ENCODE measurements around the gene ZYG11A.

Gene ZYG11A

DNA sequence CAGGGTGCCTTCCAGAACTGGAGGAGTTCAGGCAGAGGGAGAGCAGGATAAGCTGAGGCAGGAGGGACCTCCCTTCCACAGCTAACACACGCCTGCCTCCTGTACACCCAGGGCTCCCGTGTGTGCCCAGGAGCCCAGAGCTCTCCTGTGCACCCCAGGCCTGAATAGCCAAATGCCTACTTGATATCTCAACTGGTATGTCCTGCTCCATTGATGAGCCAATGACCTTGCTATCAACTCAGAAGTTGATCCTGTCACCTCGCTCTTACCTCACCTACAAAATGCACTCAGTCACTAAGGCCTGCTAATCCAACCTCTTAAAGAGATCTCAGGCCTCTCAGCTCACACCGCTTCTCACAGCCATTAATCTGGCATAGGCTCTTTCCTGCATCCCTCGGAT is 71.9 kb downstream of the ZYG11A start:
- no peaks in the 10 kb centered on the region for H3K36me3 ChIP-seq (ENCODE audit: low read length)
- no peaks in the 10 kb centered on the region for H3K27me3 ChIP-seq (ENCODE audit: low read length)
- H4K20me1 ChIP-seq (ENCODE audit: low read depth, low read length): no peaks in the 10 kb centered on the region
- H3K79me2 ChIP-seq (ENCODE audit: insufficient read depth, low read length): no peaks in the 10 kb centered on the region
- H3K4me3 ChIP-seq (ENCODE audit: insufficient read depth, low read length, poor library complexity, severe bottlenecking): no peak overlapping the region
- no peaks in the 10 kb centered on the region for H3F3A ChIP-seq (ENCODE audit: insufficient read depth)
- no peak overlapping the region for H3K9ac ChIP-seq (ENCODE audit: low read length)
- no peak overlapping the region for H2AFZ ChIP-seq (ENCODE audit: low read depth, low read length, severe bottlenecking)
- H3K9me2 ChIP-seq (replicated peaks; ENCODE audit: insufficient read depth, low read length): no peaks in the 10 kb centered on the region
- no peaks in the 10 kb centered on the region for H3K9me3 ChIP-seq (ENCODE audit: insufficient read depth, low read length)
- TF ChIP-seq, protein P1, sequence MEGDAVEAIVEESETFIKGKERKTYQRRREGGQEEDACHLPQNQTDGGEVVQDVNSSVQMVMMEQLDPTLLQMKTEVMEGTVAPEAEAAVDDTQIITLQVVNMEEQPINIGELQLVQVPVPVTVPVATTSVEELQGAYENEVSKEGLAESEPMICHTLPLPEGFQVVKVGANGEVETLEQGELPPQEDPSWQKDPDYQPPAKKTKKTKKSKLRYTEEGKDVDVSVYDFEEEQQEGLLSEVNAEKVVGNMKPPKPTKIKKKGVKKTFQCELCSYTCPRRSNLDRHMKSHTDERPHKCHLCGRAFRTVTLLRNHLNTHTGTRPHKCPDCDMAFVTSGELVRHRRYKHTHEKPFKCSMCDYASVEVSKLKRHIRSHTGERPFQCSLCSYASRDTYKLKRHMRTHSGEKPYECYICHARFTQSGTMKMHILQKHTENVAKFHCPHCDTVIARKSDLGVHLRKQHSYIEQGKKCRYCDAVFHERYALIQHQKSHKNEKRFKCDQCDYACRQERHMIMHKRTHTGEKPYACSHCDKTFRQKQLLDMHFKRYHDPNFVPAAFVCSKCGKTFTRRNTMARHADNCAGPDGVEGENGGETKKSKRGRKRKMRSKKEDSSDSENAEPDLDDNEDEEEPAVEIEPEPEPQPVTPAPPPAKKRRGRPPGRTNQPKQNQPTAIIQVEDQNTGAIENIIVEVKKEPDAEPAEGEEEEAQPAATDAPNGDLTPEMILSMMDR (IDR thresholded peaks at IDR 0.05; ENCODE audit: insufficient read depth, low read length, poor library complexity, severe bottlenecking): no peak
- no peak for TF ChIP-seq EZH2phosphoT487 (conservative IDR thresholded peaks at IDR 0.05; ENCODE audit: low read length)
- no peak overlapping the region for H3K27ac ChIP-seq (ENCODE audit: low read depth, low read length)
- H3K4me2 ChIP-seq (ENCODE audit: low read depth, low read length, poor library complexity, severe bottlenecking): no peak overlapping the region

GRCh38 chr1:52915211-52915854 is 72.8 kb downstream of the ZYG11A start:
- Histone ChIP-seq H4K20me1 (ENCODE audit: low read depth, low read length) (no peaks in the 10 kb centered on the region), H3K27me3 (ENCODE audit: low read length) (no peaks in the 10 kb centered on the region), H3K9me2 (replicated peaks; ENCODE audit: insufficient read depth, low read length) (no peaks in the 10 kb centered on the region), H3K4me3 (ENCODE audit: insufficient read depth, low read length, poor library complexity, severe bottlenecking) (no peak overlapping the region), H3K4me2 (ENCODE audit: low read depth, low read length, poor library complexity, severe bottlenecking) (no peak overlapping the region), H3K79me2 (ENCODE audit: insufficient read depth, low read length) (no peaks in the 10 kb centered on the region), H3F3A (ENCODE audit: insufficient read depth) (no peaks in the 10 kb centered on the region), H3K27ac (ENCODE audit: low read depth, low read length) (no peak overlapping the region), H3K36me3 (ENCODE audit: low read length) (no peaks in the 10 kb centered on the region), H2AFZ (ENCODE audit: low read depth, low read length, severe bottlenecking) (no peak overlapping the region), H3K9ac (ENCODE audit: low read length) (no peak overlapping the region), H3K9me3 (ENCODE audit: insufficient read depth, low read length) (no peaks in the 10 kb centered on the region)
- no peak for TF ChIP-seq EZH2phosphoT487 (conservative IDR thresholded peaks at IDR 0.05; ENCODE audit: low read length)

DNA sequence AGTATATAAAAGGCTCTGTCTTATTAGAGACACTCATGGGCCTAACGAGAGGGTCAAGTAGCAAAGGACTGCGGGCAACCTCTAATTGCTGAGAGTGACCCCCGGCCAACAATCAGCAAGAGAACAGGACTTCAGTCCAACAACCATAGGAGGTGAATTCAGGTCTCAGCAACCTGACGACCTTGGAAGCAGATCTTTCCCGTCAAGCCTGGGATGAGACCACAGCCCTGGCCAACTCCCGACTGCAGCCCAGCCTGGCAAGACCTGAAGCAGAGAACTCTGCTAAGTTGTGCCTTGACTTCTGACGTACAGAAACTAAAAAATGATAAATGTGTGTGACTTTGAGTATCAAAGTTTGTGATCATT is 73.3 kb downstream of the ZYG11A start:
- Histone ChIP-seq H4K20me1 (ENCODE audit: low read depth, low read length) (no peaks in the 10 kb centered on the region), H3K36me3 (ENCODE audit: low read length) (no peaks in the 10 kb centered on the region), H3K9me2 (replicated peaks; ENCODE audit: insufficient read depth, low read length) (no peaks in the 10 kb centered on the region), H3K9ac (ENCODE audit: low read length) (no peak overlapping the region), H3F3A (ENCODE audit: insufficient read depth) (no peaks in the 10 kb centered on the region), H2AFZ (ENCODE audit: low read depth, low read length, severe bottlenecking) (no peak overlapping the region), H3K27ac (ENCODE audit: low read depth, low read length) (no peak overlapping the region), H3K9me3 (ENCODE audit: insufficient read depth, low read length) (no peaks in the 10 kb centered on the region), H3K4me3 (ENCODE audit: insufficient read depth, low read length, poor library complexity, severe bottlenecking) (no peak overlapping the region), H3K79me2 (ENCODE audit: insufficient read depth, low read length) (no peaks in the 10 kb centered on the region), H3K27me3 (ENCODE audit: low read length) (no peaks in the 10 kb centered on the region), H3K4me2 (ENCODE audit: low read depth, low read length, poor library complexity, severe bottlenecking) (no peak overlapping the region)
- TF ChIP-seq, protein P1 (IDR thresholded peaks at IDR 0.05; ENCODE audit: insufficient read depth, low read length, poor library complexity, severe bottlenecking): no peak
- no peak for TF ChIP-seq EZH2phosphoT487 (conservative IDR thresholded peaks at IDR 0.05; ENCODE audit: low read length)

DNA sequence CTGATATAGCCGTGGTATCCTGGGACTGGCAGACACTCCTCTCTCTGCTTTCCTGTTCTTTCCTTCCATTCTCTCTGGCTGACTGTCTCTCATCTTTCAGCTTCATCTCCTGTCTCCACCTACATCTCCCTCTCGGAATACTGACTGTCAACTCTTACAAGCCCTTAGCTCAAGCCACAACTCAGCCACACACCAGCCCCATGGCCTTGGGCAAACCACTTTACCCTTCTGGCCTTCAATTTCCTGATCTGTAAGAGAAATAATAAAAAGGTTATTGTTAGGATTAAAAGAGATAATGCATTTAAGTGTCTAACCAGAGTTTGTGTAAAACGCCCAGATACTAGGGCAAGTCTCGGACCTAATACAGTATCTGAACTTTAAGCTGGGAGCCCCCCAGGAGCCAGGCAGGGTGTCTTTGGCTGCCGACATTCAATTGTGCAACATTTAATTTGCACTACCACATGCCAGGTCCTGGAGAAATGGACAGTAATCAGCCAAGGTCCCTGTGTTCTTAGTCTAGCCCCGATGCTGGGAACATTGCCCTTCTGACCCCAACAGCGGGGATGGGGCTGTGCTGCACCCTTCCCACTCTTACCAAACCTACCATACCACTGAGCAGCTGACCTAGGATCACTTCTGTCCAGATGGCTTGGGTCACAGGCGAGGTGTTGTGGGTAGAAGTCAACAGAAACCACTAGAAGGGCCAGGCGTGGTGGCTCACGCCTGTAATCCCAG is 73.8 kb downstream of the ZYG11A start:
- H4K20me1 ChIP-seq (ENCODE audit: low read depth, low read length): no peaks in the 10 kb centered on the region
- no peaks in the 10 kb centered on the region for H3K79me2 ChIP-seq (ENCODE audit: insufficient read depth, low read length)
- no peak overlapping the region for H3K4me2 ChIP-seq (ENCODE audit: low read depth, low read length, poor library complexity, severe bottlenecking)
- H3K27ac ChIP-seq (ENCODE audit: low read depth, low read length): no peak overlapping the region
- no peak overlapping the region for H2AFZ ChIP-seq (ENCODE audit: low read depth, low read length, severe bottlenecking)
- no peak overlapping the region for H3K9ac ChIP-seq (ENCODE audit: low read length)
- TF ChIP-seq EZH2phosphoT487 (conservative IDR thresholded peaks at IDR 0.05; ENCODE audit: low read length): no peak
- TF ChIP-seq, protein P1 (IDR thresholded peaks at IDR 0.05; ENCODE audit: insufficient read depth, low read length, poor library complexity, severe bottlenecking): no peak
- no peak overlapping the region for H3K4me3 ChIP-seq (ENCODE audit: insufficient read depth, low read length, poor library complexity, severe bottlenecking)
- H3K36me3 ChIP-seq (ENCODE audit: low read length): no peaks in the 10 kb centered on the region
- no peaks in the 10 kb centered on the region for H3F3A ChIP-seq (ENCODE audit: insufficient read depth)
- H3K27me3 ChIP-seq (ENCODE audit: low read length): no peaks in the 10 kb centered on the region
- H3K9me3 ChIP-seq (ENCODE audit: insufficient read depth, low read length): no peaks in the 10 kb centered on the region
- no peaks in the 10 kb centered on the region for H3K9me2 ChIP-seq (replicated peaks; ENCODE audit: insufficient read depth, low read length)

Measured in SU-DHL-6 (cell line).